ENCODE results near the gene ZMYND12. TPM values are rescaled to one million over a fixed set of nuclear protein-coding genes. Genes with fewer than 3 reads are reported as not detected.

ZMYND12 gene, protein sequence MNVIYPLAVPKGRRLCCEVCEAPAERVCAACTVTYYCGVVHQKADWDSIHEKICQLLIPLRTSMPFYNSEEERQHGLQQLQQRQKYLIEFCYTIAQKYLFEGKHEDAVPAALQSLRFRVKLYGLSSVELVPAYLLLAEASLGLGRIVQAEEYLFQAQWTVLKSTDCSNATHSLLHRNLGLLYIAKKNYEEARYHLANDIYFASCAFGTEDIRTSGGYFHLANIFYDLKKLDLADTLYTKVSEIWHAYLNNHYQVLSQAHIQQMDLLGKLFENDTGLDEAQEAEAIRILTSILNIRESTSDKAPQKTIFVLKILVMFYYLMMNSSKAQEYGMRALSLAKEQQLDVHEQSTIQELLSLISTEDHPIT
- total RNA-seq, result 0.32 and 0.63 TPM in 2 replicates

GRCh38 chr1:42456010-42456753, at the start of gene ZMYND12, which contains the start of gene PPCS:
Gene ZMYND12 (minus strand): TSS chr1:42456022. CDS start chr1:42455997, 25 bp downstream.
Gene PPCS (plus strand): TSS chr1:42456543. CDS start chr1:42456566, 23 bp downstream.

GRCh38 chr1:42462828-42463763, 7.3 kb upstream of the ZMYND12 start, which contains the start of gene CCDC30:
Gene CCDC30 (plus strand): TSS chr1:42463286. CDS start chr1:42480552, 17,266 bp downstream.

GRCh38 chr1:42380586-42381279, 75.1 kb downstream of the ZMYND12 start, which contains the start of gene RIMKLA:
Gene RIMKLA (plus strand): TSS chr1:42380792. CDS start chr1:42380935, 143 bp downstream.

Other genes with a start within 250 kb of the ZMYND12 start
- gene FOXJ3, start 120.8 kb downstream of the ZMYND12 start, total RNA-seq, result 13.4 and 41.2 TPM in 2 replicates
- gene RIMKLA, start 75.2 kb downstream of the ZMYND12 start, total RNA-seq, result under 0.01 and 0.06 TPM in 2 replicates
- gene PPCS, start 521 bp upstream of the ZMYND12 start, total RNA-seq, result 18.6 and 24.1 TPM in 2 replicates
- gene CCDC30, start 7.3 kb upstream of the ZMYND12 start, total RNA-seq, result 0.32 and 1.1 TPM in 2 replicates
- gene PPIH, start 202.4 kb upstream of the ZMYND12 start, total RNA-seq, result 19.9 and 26.2 TPM in 2 replicates
- gene YBX1, start 226.4 kb upstream of the ZMYND12 start, total RNA-seq, result 629 and 744 TPM in 2 replicates

Measured in bladder microvascular endothelial cell (primary cell).